Hepatocyte (in vitro differentiated cells): ENCODE data around the gene OSBP. TPM values are rescaled to one million over a fixed set of nuclear protein-coding genes. Genes with fewer than 3 reads are reported as not detected.

ENCODE experiments used
- DNase-seq: peaks from one replicate; pipeline ENCODE4 v3.0.0-alpha.2; 2016; ENCODE audit warnings: low spot score
- H2AFZ ChIP-seq: fragments of 200-600 bp; sonication (generic); 2 replicates; pipeline ENCODE4 v1.6.0; 2016; ENCODE audit warnings: antibody characterized with exemption, mild to moderate bottlenecking
- H3K27ac ChIP-seq: fragments of 200-600 bp; sonication (generic); 2 replicates; pipeline ENCODE4 v1.5.1; 2016; ENCODE audit warnings: mild to moderate bottlenecking
- H3K27me3 ChIP-seq: fragments of 200-600 bp; sonication (generic); 2 replicates; pipeline ENCODE4 v1.6.1; 2016
- H3K36me3 ChIP-seq: fragments of 200-600 bp; sonication (generic); replicated peaks from 2 replicates; pipeline ENCODE4 v1.5.1; 2016; ENCODE audit warnings: low read depth; ENCODE audit not compliant: insufficient read depth
- H3K4me1 ChIP-seq: fragments of 200-600 bp; sonication (generic); 2 replicates; pipeline ENCODE4 v1.5.1; 2016; ENCODE audit warnings: mild to moderate bottlenecking, moderate library complexity; ENCODE audit not compliant: insufficient read depth
- H3K4me2 ChIP-seq: fragments of 200-600 bp; sonication (generic); 2 replicates; pipeline ENCODE4 v1.6.0; 2016
- H3K4me3 ChIP-seq: fragments of 200-600 bp; sonication (generic); 2 replicates; pipeline ENCODE4 v1.5.1; 2016; ENCODE audit warnings: mild to moderate bottlenecking
- H3K79me2 ChIP-seq: fragments of 200-600 bp; sonication (generic); 2 replicates; pipeline ENCODE4 v1.6.0; 2017; ENCODE audit warnings: mild to moderate bottlenecking
- H3K9me2 ChIP-seq: fragments of 200-600 bp; sonication (generic); replicated peaks from 2 replicates; pipeline ENCODE4 v1.6.0; 2017; ENCODE audit warnings: mild to moderate bottlenecking; ENCODE audit not compliant: insufficient read depth
- H3K9me3 ChIP-seq: fragments of 200-600 bp; sonication (generic); 2 replicates; pipeline ENCODE4 v1.5.1; 2016; ENCODE audit warnings: low read depth, mild to moderate bottlenecking
- H4K20me1 ChIP-seq: fragments of 200-600 bp; sonication (generic); 2 replicates; pipeline ENCODE4 v1.6.0; 2016; ENCODE audit warnings: mild to moderate bottlenecking; ENCODE audit not compliant: insufficient read depth, poor library complexity, severe bottlenecking
- CTCF ChIP-seq: fragments of 200-600 bp; sonication (generic); IDR thresholded peaks from 2 replicates; pipeline ENCODE4 v1.5.1; 2016; ENCODE audit warnings: antibody characterized with exemption, mild to moderate bottlenecking; ENCODE audit not compliant: poor library complexity
- EZH2 ChIP-seq: fragments of 200-600 bp; sonication (generic); IDR thresholded peaks from 2 replicates; pipeline ENCODE4 v1.6.1; 2016; ENCODE audit warnings: antibody characterized with exemption, mild to moderate bottlenecking, borderline replicate concordance
- EZH2phosphoT487 ChIP-seq: fragments of 200-600 bp; sonication (generic); IDR thresholded peaks from one replicate; pipeline ENCODE4 v1.6.1; 2018; ENCODE audit warnings: antibody characterized with exemption, mild to moderate bottlenecking, low read depth, moderate library complexity; ENCODE audit not compliant: unreplicated experiment, severe bottlenecking
- WGBS: methylation state at CpG from one replicate; pipeline ENCODE4 v1.1.6; 2016; ENCODE audit warnings: low lambda C conversion rate; ENCODE audit errors: missing lambda C conversion rate; 5-methylcytosine and 5-hydroxymethylcytosine counted together
- polyA plus RNA-seq: library from polyadenylated mRNA; unstranded; fragments of >200 nt; fragmentation: Nextera tagmentation; extraction: Ambion mirVana; gene quantifications from 2 replicates; pipeline ENCODE4 v1.2.1, GENCODE V29; 2016
- total RNA-seq: library from RNA; depleted of rRNA; stranded (reverse); fragments of >200 nt; gene quantifications from 2 replicates; pipeline ENCODE4 v1.2.3, GENCODE V29; 2014

OSBP gene
- total and polyA plus RNA-seq, 2 experiments from 2014 or later, result 28.6 to 43.8 TPM

DNA sequence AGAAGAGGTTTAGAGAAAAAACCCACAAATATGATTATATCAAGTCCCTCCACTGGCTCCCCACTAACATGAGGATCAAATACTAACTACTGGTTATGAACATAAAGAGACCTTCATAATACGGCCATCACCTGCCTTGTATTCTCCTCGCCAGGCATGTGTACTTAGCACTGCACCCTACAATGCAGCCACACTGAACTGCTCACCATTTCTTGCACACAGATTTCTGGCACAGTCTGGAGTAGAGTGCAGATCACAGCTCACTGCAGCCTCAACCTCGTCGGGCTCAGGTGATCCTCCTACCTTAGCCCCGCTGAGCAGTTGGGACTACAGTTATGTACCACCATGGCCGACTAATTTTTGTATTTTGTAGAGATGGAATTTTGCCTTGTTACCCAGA, 13.1 kb downstream of the OSBP start:
- Histone ChIP-seq H4K20me1 (peaks cover 23% of the 10 kb centered on the region), H3K4me3 (no peak overlapping the region), H3K27ac (no peak overlapping the region), H3K27me3 (no peaks in the 10 kb centered on the region), H2AFZ (no peak overlapping the region), H3K79me2 (peaks cover 51% of the 10 kb centered on the region), H3K9me2 (no peaks in the 10 kb centered on the region), H3K4me2 (no peak overlapping the region), H3K4me1 (no peaks in the 10 kb centered on the region), H3K36me3 (peaks cover 5% of the 10 kb centered on the region), H3K9me3 (no peaks in the 10 kb centered on the region)
- TF ChIP-seq CTCF (no peak), EZH2 (no peak)
- DNase-seq, result no peak
- 98% methylated on average over 6 of the region's 6 CpGs for WGBS

GRCh38 chr11:59601788-59602187, 13.8 kb downstream of the OSBP start:
- Histone ChIP-seq H3K36me3 (peaks cover 5% of the 10 kb centered on the region), H3K9me3 (no peaks in the 10 kb centered on the region), H3K4me2 (no peak overlapping the region), H3K9me2 (no peaks in the 10 kb centered on the region), H2AFZ (no peak overlapping the region), H3K4me3 (no peak overlapping the region), H3K79me2 (peaks cover 45% of the 10 kb centered on the region), H3K27me3 (no peaks in the 10 kb centered on the region), H4K20me1 (peaks cover 23% of the 10 kb centered on the region), H3K27ac (no peak overlapping the region), H3K4me1 (no peaks in the 10 kb centered on the region)
- no peak for TF ChIP-seq EZH2
- TF ChIP-seq EZH2phosphoT487, result no peak
- TF ChIP-seq CTCF, result no peak
- DNase-seq, result no peak
- 86% methylated on average over 4 of the region's 4 CpGs for WGBS

GRCh38 chr11:59600636-59601035, 14.9 kb downstream of the OSBP start:
- H3K36me3 ChIP-seq, result peaks cover 5% of the 10 kb centered on the region
- peaks cover 18% of the 10 kb centered on the region for H4K20me1 ChIP-seq
- H3K79me2 ChIP-seq, result peaks cover 33% of the 10 kb centered on the region
- no peak overlapping the region for H3K4me3 ChIP-seq
- H2AFZ ChIP-seq, result no peak overlapping the region
- H3K27ac ChIP-seq, result no peak overlapping the region
- WGBS, result 89% methylated on average over 4 of the region's 4 CpGs
- DNase-seq, result no peak
- no peaks in the 10 kb centered on the region for H3K9me3 ChIP-seq
- no peaks in the 10 kb centered on the region for H3K4me1 ChIP-seq
- H3K4me2 ChIP-seq, result no peak overlapping the region
- no peak for TF ChIP-seq CTCF
- H3K9me2 ChIP-seq, result no peaks in the 10 kb centered on the region
- no peaks in the 10 kb centered on the region for H3K27me3 ChIP-seq

GRCh38 chr11:59600234-59600633, 15.3 kb downstream of the OSBP start:
- H3K36me3 ChIP-seq, result peaks cover 5% of the 10 kb centered on the region
- H2AFZ ChIP-seq, result no peak overlapping the region
- H3K4me2 ChIP-seq, result no peak overlapping the region
- no peaks in the 10 kb centered on the region for H3K9me2 ChIP-seq
- H3K27ac ChIP-seq, result no peak overlapping the region
- TF ChIP-seq CTCF (no peak), EZH2 (no peak), EZH2phosphoT487 (no peak)
- WGBS, result 95% methylated on average over 2 of the region's 2 CpGs
- no peaks in the 10 kb centered on the region for H3K9me3 ChIP-seq
- DNase-seq, result no peak
- no peaks in the 10 kb centered on the region for H3K27me3 ChIP-seq
- no peak overlapping the region for H3K4me3 ChIP-seq
- H3K79me2 ChIP-seq, result peaks cover 29% of the 10 kb centered on the region
- H3K4me1 ChIP-seq, result no peaks in the 10 kb centered on the region
- peaks cover 15% of the 10 kb centered on the region for H4K20me1 ChIP-seq
